ENCODE results near the gene ARHGDIB.

- TF ChIP-seq CTCF (conservative IDR thresholded peaks at IDR 0.05 in 1 of 2, IDR thresholded peaks at IDR 0.05 in 1 of 2; ENCODE audit: low read depth in 1 of 2, low read length in 2 of 2), result no peak
- no peak for TF ChIP-seq EZH2 (IDR thresholded peaks at IDR 0.05; ENCODE audit: low read length, missing control alignments)
These were observed 55.3 kb downstream of the ARHGDIB start for GRCh38 chr12:14906114-14906513.

Measured in fibroblast of lung (primary cell).